A673 (cell line): ENCODE data around the gene CYBC1.
A peak's percentile ranks its signal among the peaks of the same experiment; 100 is the strongest.

Source experiments
- CTCF ChIP-seq: fragments of 300-800, 200-600 bp; sonication (generic); conservative IDR thresholded peaks from 2 replicates; pipeline ENCODE4 v1.5.1; 2017; ENCODE audit warnings: low read depth, mild to moderate bottlenecking, antibody characterized with exemption, low read length, moderate library complexity, mixed read lengths
- EZH2 ChIP-seq: fragments of 200-600 bp; sonication (generic); IDR thresholded peaks from 2 replicates; pipeline ENCODE4 v1.6.1; 2017; ENCODE audit warnings: borderline replicate concordance, low read depth, mild to moderate bottlenecking, mixed read lengths, antibody characterized with exemption, low read length; ENCODE audit not compliant: poor library complexity, severe bottlenecking

- TF ChIP-seq CTCF = peak; percentile 96
- TF ChIP-seq EZH2 = no peak
Measured at GRCh38 chr17:82424001-82424862, 26.3 kb downstream of the CYBC1 start.
